Mesothelial cell of epicardium (in vitro differentiated cells): ENCODE results near the gene UQCRH. TPM values are rescaled to one million over a fixed set of nuclear protein-coding genes. Genes with fewer than 3 reads are reported as not detected.
"Not testable (repeated sequence)": the region's sequence is repeated elsewhere in the genome, so short reads cannot be mapped to it uniquely, and the experiment has no call there.

ENCODE experiments used
- DNase-seq, 2 experiments: peaks; one replicate each; pipeline ENCODE4 v3.0.0; 2021; ENCODE audit warnings: low spot score in 2 of 2; ENCODE audit not compliant: unreplicated experiment in 2 of 2
- H3K27ac Mint-ChIP-seq: 2 replicates; pipeline ENCODE4 v1.8.0; 2021; ENCODE audit warnings: mixed read lengths
- H3K27me3 Mint-ChIP-seq: 2 replicates; pipeline ENCODE4 v1.8.0; 2021; ENCODE audit warnings: low read depth, mixed read lengths
- H3K36me3 Mint-ChIP-seq: 2 replicates; pipeline ENCODE4 v1.8.0; 2021; ENCODE audit warnings: mixed read lengths
- H3K4me1 Mint-ChIP-seq: 2 replicates; pipeline ENCODE4 v1.8.0; 2021; ENCODE audit warnings: mixed read lengths
- H3K4me3 Mint-ChIP-seq: 2 replicates; pipeline ENCODE4 v1.8.0; 2021; ENCODE audit warnings: mild to moderate bottlenecking, moderate library complexity, mixed read lengths
- H3K9me3 Mint-ChIP-seq: 2 replicates; pipeline ENCODE4 v1.8.0; 2021; ENCODE audit warnings: mixed read lengths
- CTCF ChIP-seq: fragments of 200-600 bp; sonication (generic); IDR thresholded peaks from one replicate; pipeline ENCODE4 v1.5.0; 2021; ENCODE audit warnings: antibody characterized with exemption; ENCODE audit not compliant: unreplicated experiment
- total RNA-seq: library from RNA; stranded (reverse); gene quantifications from 3 replicates; pipeline ENCODE4 v1.2.1, GENCODE V29; 2021

UQCRH gene
- total RNA-seq, 1 donor from 2014 or later, result 205 TPM

GRCh38 chr1:46343705-46344104 lies 40.2 kb downstream of the UQCRH start:
- DNase-seq, result no peak
- Mint-ChIP-seq H3K4me3 (no peak overlapping the region), H3K27me3 (no peaks in the 10 kb centered on the region), H3K4me1 (peaks cover 30% of the 10 kb centered on the region), H3K9me3 (no peaks in the 10 kb centered on the region), H3K27ac (no peak overlapping the region), H3K36me3 (peaks cover 23% of the 10 kb centered on the region)
- TF ChIP-seq CTCF, result no peak

GRCh38 chr1:46344481-46344880 lies 41.0 kb downstream of the UQCRH start:
- Mint-ChIP-seq H3K27ac (no peak overlapping the region), H3K9me3 (no peaks in the 10 kb centered on the region), H3K27me3 (no peaks in the 10 kb centered on the region), H3K4me1 (peaks cover 24% of the 10 kb centered on the region), H3K36me3 (peaks cover 26% of the 10 kb centered on the region), H3K4me3 (no peak overlapping the region)
- no peak for TF ChIP-seq CTCF
- no peak for DNase-seq

GRCh38 chr1:46345281-46345680 lies 41.8 kb downstream of the UQCRH start:
- no peak for DNase-seq
- no peaks in the 10 kb centered on the region for H3K27me3 Mint-ChIP-seq
- H3K36me3 Mint-ChIP-seq, result peaks cover 34% of the 10 kb centered on the region
- H3K27ac Mint-ChIP-seq, result no peak overlapping the region
- no peak overlapping the region for H3K4me3 Mint-ChIP-seq
- H3K9me3 Mint-ChIP-seq, result no peaks in the 10 kb centered on the region
- peaks cover 21% of the 10 kb centered on the region for H3K4me1 Mint-ChIP-seq
- no peak for TF ChIP-seq CTCF

- Mint-ChIP-seq H3K4me1 (peaks cover 3% of the 10 kb centered on the region), H3K27ac (no peak overlapping the region), H3K4me3 (no peak overlapping the region), H3K27me3 (no peaks in the 10 kb centered on the region), H3K36me3 (peaks cover 46% of the 10 kb centered on the region), H3K9me3 (no peaks in the 10 kb centered on the region)
- no peak for TF ChIP-seq CTCF
- DNase-seq, result no peak
Measured at GRCh38 chr1:46352363-46352762, 48.9 kb downstream of the UQCRH start.

DNA sequence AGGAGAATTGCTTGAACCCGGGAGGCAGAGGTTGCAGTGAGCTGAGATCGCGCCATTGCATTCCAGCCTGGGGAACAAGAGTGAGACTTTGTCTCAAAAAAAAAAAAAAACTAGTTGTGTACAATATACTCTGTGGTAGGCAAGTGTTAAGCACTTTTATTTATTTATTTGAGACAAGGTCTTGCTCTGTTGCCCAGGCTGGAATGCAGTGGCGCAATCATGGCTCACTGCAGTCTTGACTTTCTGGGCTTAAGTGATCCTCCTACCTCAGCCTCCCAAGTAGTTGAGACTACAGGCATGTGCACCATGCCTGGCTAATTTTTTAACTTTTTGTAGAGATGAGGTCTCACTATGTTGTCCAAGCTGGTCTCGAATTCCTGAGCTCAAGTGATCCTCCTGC lies 52.4 kb downstream of the UQCRH start:
- H3K27me3 Mint-ChIP-seq, H3K4me1 Mint-ChIP-seq, DNase-seq, H3K9me3 Mint-ChIP-seq, H3K4me3 Mint-ChIP-seq, H3K27ac Mint-ChIP-seq: not testable (repeated sequence)
- H3K36me3 Mint-ChIP-seq, result peaks cover 34% of the 10 kb centered on the region

- TF ChIP-seq CTCF, result no peak
- DNase-seq, result no peak
- no peaks in the 10 kb centered on the region for H3K4me1 Mint-ChIP-seq
- H3K27ac Mint-ChIP-seq, result no peak overlapping the region
- H3K9me3 Mint-ChIP-seq, result no peaks in the 10 kb centered on the region
- no peak overlapping the region for H3K4me3 Mint-ChIP-seq
- H3K27me3 Mint-ChIP-seq, result no peaks in the 10 kb centered on the region
- peaks cover 25% of the 10 kb centered on the region for H3K36me3 Mint-ChIP-seq
Measured at GRCh38 chr1:46362158-46362557, 58.7 kb downstream of the UQCRH start.
